GM21367 (cell line): Measurements from ENCODE around the gene MYADML2.
"Not testable (repeated sequence)": the region's sequence is repeated elsewhere in the genome, so short reads cannot be mapped to it uniquely, and the experiment has no call there.

Experiments used
- ATAC-seq: cut with Tn5 transposase; IDR thresholded peaks from one replicate; pipeline ENCODE4 v1.9.1; 2021; ENCODE audit not compliant: unreplicated experiment

MYADML2 gene

GRCh38 chr17:81959362-81960129, 12.5 kb upstream of the MYADML2 start:
- no peak for ATAC-seq

DNA sequence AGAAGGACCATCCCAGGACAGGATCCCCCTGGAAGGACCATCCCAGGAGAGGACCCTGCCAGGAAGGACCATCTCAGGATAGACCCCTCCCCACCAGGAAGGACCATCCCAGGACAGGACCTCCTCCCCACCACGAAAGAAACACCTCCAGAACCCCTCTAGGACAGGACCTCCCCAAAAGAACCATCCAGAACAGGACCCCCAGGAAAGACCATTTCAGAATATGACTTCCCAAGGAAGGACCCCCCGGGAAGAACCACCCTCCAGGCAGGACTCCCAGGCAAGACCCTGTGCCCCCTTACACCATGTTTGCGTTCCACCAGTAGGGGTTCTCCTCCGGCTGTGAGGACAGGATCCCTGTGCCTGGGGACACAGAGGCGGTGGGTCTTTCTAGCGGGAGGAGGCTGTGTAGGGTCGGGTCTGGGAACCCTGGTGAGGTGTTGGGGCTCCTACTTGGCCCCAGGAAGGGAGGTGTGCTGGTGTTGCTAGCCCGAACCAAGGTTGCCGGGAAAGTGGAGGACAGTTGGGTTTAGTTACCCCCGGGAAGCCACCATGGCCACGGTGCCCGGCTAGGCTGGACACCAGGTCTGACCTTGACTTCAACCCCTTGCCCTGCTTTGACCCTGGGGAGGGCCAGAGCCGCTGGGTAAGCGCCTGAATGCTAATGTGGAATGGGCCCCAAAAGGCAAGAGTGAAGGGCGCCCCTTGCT, 11.8 kb upstream of the MYADML2 start:
- no peak for ATAC-seq

- no peak for ATAC-seq
Observed at GRCh38 chr17:81957691-81958432, 10.8 kb upstream of the MYADML2 start.

GRCh38 chr17:81956607-81957589, 9.9 kb upstream of the MYADML2 start:
- ATAC-seq, result no peak

- no peak for ATAC-seq
Observed at GRCh38 chr17:81955756-81956544, 8.9 kb upstream of the MYADML2 start.

DNA sequence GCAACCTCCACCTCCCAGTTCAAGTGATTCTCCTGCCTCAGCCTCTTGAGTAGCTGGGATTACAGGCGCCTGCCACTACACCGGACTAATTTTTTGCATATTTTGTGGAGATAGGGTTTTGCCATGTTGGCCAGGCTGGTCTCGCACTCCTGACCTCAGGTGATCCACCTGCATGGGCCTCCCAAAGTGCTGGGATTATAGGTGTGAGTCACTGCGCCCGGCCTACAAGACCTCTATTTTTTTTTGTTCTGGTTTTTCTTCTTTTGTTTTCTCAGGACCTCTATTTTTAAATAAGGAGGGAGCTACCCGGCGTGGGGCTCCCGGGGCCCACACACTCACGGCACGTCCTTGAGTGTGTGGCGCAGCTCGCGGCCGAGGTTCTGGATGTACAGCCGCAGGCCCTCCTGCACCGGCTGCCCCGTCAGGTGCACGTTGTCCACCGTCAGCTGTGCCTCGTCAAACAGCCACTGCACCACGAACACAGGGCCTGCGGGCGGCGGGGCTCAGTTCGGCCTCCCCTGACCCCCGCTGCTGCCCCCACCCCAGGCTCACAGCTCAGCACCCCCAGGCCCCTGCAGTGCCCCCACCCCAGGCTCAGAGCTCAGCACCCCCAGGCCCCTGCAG, 8.1 kb upstream of the MYADML2 start:
- no peak for ATAC-seq

DNA sequence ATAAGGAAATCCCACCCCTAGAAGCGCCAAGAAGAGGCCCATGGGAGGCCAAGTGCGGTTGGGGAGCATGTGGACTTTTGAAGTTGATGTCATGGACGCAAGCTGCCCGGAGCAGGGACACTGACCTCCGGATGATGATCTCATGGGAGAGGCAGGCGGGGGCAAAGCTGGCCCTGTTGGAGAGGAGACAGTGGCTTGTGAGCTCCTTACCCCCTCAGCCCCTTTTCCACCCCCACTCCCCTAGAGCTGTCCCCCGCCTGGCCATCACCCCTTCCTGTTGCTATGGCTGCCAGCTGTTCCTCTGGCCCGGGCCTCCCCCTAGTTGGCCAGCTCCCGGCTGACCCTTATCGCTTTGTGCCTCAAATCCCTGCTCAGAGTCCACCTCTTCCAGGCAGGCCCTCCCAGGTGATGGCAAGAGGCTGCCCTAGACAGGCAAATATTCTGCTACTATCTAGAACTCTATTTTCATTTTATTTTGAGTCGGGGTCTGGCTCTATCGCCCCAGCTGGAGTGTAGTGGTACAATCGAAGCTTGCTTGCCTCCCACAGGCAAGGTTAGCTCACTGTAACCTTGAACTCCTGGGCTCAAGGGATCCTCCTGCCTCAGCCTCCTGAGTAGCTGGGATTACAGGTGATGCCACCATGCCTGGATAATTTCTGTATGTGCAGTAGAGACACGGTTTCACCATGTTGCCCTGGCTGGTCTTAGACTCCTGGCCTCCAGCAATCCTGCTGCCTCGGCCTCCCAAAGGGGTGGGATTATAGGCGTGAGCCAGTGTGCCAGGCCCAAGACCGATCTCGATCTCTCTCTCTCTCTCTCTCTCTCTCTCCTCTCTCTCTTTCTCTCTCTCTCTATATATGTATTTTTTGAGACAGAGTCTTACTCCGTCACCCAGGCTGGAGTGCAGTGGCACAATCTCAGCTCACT, 7.4 kb upstream of the MYADML2 start:
- no peak for ATAC-seq

DNA sequence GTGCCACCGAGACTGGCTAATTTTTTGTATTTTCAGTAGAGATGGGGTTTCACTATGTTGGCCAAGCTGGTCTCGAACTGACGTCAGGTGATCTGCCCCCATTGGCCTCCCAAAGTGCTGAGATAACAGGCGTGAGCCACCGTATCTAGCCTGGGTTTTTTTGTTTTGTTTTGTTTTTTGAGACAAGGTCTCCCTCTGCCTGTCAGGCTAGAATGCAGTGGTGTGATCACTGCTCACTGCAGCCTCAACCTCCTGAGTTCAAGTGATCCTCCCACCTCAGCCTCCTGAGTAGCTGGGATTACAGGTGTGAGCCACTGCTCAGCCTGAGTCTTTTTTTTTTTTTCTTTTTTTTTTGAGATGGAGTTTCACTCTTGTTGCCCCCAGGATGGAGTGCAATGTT, 6.4 kb upstream of the MYADML2 start:
- ATAC-seq, result not testable (repeated sequence)

DNA sequence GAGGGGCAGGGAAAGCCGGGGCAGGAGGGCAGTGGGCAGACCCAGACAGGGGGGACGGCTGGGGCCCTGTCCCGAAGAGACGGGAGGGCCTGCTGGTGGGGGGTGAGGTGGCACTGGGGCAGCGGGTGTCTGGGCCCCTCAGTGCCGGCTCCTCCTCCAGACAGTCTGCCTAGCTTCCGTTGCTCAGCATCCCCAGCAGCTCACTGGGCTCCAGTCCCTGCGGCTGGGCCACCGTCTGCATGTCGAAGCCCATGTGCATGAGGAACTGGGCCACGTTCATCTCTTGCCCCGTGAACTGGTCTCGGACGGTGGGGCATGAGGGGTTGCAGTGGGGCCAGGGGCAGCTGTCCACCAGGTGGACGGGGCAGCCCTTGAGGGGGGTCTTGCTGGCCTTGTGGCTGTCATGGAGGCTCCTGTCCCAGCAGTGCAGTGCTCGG, 5.8 kb upstream of the MYADML2 start:
- no peak for ATAC-seq

DNA sequence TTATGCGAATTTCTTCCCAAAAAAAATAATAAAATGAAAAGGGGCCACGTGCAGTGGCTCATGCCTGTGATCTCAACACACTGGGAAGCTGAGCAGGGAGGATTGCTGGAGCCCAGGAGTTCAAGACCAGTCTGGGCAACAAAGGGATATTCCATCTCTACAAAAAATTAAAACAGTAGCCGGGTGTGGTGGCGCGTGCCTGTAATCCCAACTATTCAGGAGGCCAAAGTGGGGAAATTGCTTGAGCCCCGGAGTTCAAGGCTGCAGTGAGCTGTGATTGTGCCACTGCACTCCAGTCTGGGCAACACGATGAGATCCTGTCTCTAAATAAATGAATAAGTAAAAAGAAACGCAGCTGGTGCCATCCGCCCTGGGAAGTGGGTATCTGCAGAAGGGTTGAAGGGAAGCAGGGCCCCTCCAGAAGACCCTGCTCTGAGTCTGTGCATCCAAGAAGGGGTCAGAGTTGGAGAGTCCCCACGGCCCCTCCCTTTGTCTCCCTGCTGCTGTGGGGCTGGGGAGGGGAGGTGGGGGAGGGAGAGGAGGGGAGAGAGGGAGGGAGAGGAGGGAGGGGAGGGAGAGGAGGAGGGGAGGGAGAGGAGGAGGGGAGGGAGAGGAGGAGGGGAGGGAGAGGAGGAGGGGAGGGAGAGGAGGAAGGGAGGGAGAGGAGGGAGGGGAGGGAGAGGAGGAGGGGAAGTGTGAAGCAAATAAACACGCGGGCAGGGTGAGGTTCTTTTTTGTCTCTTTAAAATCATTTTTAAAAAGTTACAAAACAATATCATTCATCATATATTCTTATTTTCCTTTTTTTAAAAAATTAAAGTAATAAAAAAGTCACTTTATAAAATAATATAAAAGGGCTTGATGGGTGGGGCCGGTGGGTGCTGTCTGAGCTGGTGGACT, 5.0 kb upstream of the MYADML2 start:
- ATAC-seq, result no peak

GRCh38 chr17:81950501-81950900, 3.5 kb upstream of the MYADML2 start:
- no peak for ATAC-seq

- no peak for ATAC-seq
Observed at GRCh38 chr17:81948635-81949378, 1.8 kb upstream of the MYADML2 start.

DNA sequence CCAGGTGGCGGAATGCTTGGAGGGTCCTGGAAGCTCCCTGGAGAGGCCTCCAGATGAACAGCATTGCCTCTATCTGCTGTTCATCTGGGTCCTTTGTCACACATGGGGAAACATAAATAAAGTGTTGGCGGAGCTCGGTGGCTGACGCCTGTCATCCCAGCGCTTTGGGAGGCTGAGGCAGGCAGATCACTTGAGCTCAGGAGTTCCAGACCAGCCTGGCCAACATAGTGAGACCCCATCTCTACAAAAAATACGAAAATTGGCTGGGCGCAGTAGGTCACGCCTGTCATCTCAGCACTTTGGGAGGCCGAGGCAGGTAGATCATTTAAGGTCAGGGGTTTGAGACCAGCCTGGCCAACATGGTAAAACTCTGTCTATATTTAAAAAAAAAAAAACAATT, 2.2 kb downstream of the MYADML2 start:
- ATAC-seq, result no peak

DNA sequence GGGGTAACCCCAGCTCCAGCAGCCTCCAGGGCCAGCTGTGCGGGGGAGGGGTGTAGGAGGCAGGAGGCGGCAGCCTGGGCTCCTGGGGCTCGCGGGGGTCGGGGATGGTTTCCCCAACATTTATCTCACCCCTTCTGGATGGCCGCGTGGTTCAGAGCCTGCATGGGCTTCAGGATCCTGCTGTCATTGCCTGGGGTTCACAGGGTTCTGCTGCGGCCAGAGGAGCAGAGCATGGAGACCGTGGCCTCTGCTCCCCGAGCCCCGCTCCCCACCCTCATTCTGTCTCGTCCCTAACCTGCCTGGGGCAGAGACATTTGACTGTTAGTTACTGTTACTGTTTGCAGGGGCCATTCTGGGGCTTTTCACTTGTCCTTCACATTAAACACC, 4.9 kb downstream of the MYADML2 start:
- no peak for ATAC-seq

DNA sequence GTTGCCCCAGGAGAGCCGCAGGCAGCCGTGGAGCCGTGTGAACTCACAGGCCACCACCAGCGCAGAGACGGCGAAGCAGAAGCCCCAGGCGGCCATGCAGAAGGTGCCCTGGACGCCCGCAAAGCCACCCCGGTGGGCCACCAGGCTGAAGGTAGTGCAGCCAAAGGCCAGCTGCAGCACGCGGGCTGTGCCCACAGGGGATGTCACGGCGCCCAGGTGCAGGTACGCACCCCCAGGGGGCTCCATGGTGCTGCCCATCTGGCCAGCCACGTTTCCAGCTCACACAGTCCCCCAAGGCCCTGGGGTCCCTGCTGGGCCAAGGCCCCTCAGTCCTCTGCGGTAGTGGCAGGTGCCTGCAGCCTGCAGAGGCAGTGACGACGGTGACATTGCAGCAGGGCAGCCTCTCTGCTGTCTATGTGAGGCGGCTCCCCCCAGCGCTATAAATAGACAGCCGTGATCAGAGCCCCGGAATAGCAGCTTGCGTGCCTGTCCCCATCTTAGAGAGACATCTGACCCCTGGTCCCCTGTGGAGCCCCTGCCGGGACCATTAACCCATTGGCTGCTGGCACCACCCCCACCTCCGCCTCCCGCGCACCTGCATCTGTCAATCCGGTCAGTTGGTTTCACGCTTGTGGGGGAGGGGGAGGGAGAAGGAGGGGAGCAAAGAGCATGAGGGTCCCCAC, 5.4 kb downstream of the MYADML2 start:
- ATAC-seq, result no peak
